ENCODE results near the gene SHKBP1.

GRCh38 chr19:40640744-40641143 lies 64.1 kb downstream of the SHKBP1 start:
- TF ChIP-seq, protein P1, sequence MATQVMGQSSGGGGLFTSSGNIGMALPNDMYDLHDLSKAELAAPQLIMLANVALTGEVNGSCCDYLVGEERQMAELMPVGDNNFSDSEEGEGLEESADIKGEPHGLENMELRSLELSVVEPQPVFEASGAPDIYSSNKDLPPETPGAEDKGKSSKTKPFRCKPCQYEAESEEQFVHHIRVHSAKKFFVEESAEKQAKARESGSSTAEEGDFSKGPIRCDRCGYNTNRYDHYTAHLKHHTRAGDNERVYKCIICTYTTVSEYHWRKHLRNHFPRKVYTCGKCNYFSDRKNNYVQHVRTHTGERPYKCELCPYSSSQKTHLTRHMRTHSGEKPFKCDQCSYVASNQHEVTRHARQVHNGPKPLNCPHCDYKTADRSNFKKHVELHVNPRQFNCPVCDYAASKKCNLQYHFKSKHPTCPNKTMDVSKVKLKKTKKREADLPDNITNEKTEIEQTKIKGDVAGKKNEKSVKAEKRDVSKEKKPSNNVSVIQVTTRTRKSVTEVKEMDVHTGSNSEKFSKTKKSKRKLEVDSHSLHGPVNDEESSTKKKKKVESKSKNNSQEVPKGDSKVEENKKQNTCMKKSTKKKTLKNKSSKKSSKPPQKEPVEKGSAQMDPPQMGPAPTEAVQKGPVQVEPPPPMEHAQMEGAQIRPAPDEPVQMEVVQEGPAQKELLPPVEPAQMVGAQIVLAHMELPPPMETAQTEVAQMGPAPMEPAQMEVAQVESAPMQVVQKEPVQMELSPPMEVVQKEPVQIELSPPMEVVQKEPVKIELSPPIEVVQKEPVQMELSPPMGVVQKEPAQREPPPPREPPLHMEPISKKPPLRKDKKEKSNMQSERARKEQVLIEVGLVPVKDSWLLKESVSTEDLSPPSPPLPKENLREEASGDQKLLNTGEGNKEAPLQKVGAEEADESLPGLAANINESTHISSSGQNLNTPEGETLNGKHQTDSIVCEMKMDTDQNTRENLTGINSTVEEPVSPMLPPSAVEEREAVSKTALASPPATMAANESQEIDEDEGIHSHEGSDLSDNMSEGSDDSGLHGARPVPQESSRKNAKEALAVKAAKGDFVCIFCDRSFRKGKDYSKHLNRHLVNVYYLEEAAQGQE (IDR thresholded peaks at IDR 0.05; ENCODE audit: low read depth, low read length): no peak
- TF ChIP-seq SUPT20H (IDR thresholded peaks at IDR 0.05; ENCODE audit: borderline replicate concordance, control insufficient read depth, low read depth, low read length): no peak
- no peak for TF ChIP-seq MTA3 (IDR thresholded peaks at IDR 0.05; ENCODE audit: borderline replicate concordance, low read length)
- no peak for TF ChIP-seq NFYB (IDR thresholded peaks at IDR 0.05; ENCODE audit: insufficient read depth, low read depth, low read length)
- no peak for TF ChIP-seq POLR2A (IDR thresholded peaks at IDR 0.05; ENCODE audit: low read depth, low read length)
- TF ChIP-seq, protein P2, sequence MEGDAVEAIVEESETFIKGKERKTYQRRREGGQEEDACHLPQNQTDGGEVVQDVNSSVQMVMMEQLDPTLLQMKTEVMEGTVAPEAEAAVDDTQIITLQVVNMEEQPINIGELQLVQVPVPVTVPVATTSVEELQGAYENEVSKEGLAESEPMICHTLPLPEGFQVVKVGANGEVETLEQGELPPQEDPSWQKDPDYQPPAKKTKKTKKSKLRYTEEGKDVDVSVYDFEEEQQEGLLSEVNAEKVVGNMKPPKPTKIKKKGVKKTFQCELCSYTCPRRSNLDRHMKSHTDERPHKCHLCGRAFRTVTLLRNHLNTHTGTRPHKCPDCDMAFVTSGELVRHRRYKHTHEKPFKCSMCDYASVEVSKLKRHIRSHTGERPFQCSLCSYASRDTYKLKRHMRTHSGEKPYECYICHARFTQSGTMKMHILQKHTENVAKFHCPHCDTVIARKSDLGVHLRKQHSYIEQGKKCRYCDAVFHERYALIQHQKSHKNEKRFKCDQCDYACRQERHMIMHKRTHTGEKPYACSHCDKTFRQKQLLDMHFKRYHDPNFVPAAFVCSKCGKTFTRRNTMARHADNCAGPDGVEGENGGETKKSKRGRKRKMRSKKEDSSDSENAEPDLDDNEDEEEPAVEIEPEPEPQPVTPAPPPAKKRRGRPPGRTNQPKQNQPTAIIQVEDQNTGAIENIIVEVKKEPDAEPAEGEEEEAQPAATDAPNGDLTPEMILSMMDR (IDR thresholded peaks at IDR 0.05 in 2 of 3, conservative IDR thresholded peaks at IDR 0.05 in 1 of 3; ENCODE audit: control insufficient read depth in 2 of 3, extremely low read depth in 1 of 3, insufficient read depth in 1 of 3, low read depth in 3 of 3, low read length in 3 of 3): no peak
- no peak for TF ChIP-seq BCL11A (IDR thresholded peaks at IDR 0.05; ENCODE audit: low read depth, low read length)
